PC-9 (cell line): ENCODE measurements around the gene EHD4. TPM values are rescaled to one million over a fixed set of nuclear protein-coding genes. Genes with fewer than 3 reads are reported as not detected.

Experiments
- BruUV-seq: library from RNA; stranded (reverse); fragments of 400-500 nt; replicated peaks from 2 replicates; lab custom pipeline; 2021; lab: Mats Ljungman, UMichigan
- CTCF ChIA-PET: fragments of 300-600 bp; sonication (Branson Sonifier 250); formaldehyde crosslinking; loops from one replicate; lab custom pipeline; 2022; ENCODE audit warnings: antibody characterized with exemption; lab: Charles Lee
- POLR2A ChIA-PET: fragments of 300-600 bp; sonication (Branson Sonifier 250); formaldehyde crosslinking; loops from one replicate; lab custom pipeline; 2022; ENCODE audit warnings: antibody characterized with exemption; ENCODE audit not compliant: unreplicated experiment; lab: Charles Lee
- DNase-seq, 2 experiments: peaks; one replicate each; pipeline versions ENCODE4 v3.0.0 to v3.0.0-alpha.2; 2015 to 2022; ENCODE audit warnings: mixed read lengths in 1 of 2
- H2AFZ ChIP-seq: fragments of 200-600 bp; sonication (generic); 2 replicates; pipeline ENCODE4 v1.8.1; 2017; ENCODE audit warnings: antibody characterized with exemption
- H3F3A ChIP-seq: fragments of 200-600 bp; sonication (generic); 2 replicates; pipeline ENCODE4 v1.8.1; 2017; ENCODE audit warnings: antibody characterized with exemption, mild to moderate bottlenecking, low read depth; ENCODE audit not compliant: insufficient read depth
- H3K27ac ChIP-seq: fragments of 200-600 bp; sonication (generic); 2 replicates; pipeline ENCODE4 v1.6.1; 2016; ENCODE audit warnings: mixed run types
- H3K27me3 ChIP-seq: fragments of 200-600 bp; sonication (generic); 2 replicates; pipeline ENCODE4 v1.6.1; 2016; ENCODE audit warnings: low read depth, mixed run types; ENCODE audit not compliant: insufficient read depth
- H3K36me3 ChIP-seq: fragments of 200-600 bp; sonication (generic); 2 replicates; pipeline ENCODE4 v1.6.1; 2016; ENCODE audit warnings: low read depth, mixed run types
- H3K4me1 ChIP-seq: fragments of 200-600 bp; sonication (generic); replicated peaks from 2 replicates; pipeline ENCODE4 v1.6.1; 2016; ENCODE audit warnings: mixed run types; ENCODE audit not compliant: insufficient read depth
- H3K4me2 ChIP-seq: fragments of 200-600 bp; sonication (generic); 2 replicates; pipeline ENCODE4 v1.6.1; 2017; ENCODE audit warnings: mixed run types
- H3K4me3 ChIP-seq: fragments of 200-600 bp; sonication (generic); 2 replicates; pipeline ENCODE4 v1.6.1; 2016; ENCODE audit warnings: mixed run types
- H3K79me2 ChIP-seq: fragments of 200-600 bp; sonication (generic); 2 replicates; pipeline ENCODE4 v1.6.1; 2017; ENCODE audit warnings: low read depth, mixed run types
- H3K9me2 ChIP-seq: fragments of 200-600 bp; sonication (generic); 2 replicates; pipeline ENCODE4 v1.8.1; 2017; ENCODE audit warnings: mild to moderate bottlenecking; ENCODE audit not compliant: insufficient read depth
- H3K9me3 ChIP-seq: fragments of 200-600 bp; sonication (generic); 2 replicates; pipeline ENCODE4 v1.8.1; 2016; ENCODE audit warnings: low read depth; ENCODE audit not compliant: insufficient read depth
- H4K20me1 ChIP-seq: fragments of 200-600 bp; sonication (generic); 2 replicates; pipeline ENCODE4 v1.8.1; 2017; ENCODE audit not compliant: insufficient read depth
- EZH2 ChIP-seq: fragments of 200-600 bp; sonication (generic); IDR thresholded peaks from 2 replicates; pipeline ENCODE4 v1.8.0; 2017; ENCODE audit warnings: antibody characterized with exemption, low read depth
- intact Hi-C: fragments of 100-400 bp; cut with micrococcal nuclease; formaldehyde crosslinking; loops from one replicate; pipeline ENCODE4 v1.10.0; 2022; ENCODE audit not compliant: unreplicated experiment
- total RNA-seq: library from RNA; stranded (reverse); gene quantifications from 2 replicates; pipeline ENCODE4 v1.2.3, GENCODE V29; 2021
- TF ChIP-seq, protein P1 (sequence below): fragments of 200-600 bp; sonication (generic); conservative IDR thresholded peaks from 2 replicates; pipeline ENCODE4 v1.6.1; 2017; ENCODE audit warnings: mixed run types, antibody characterized with exemption, mild to moderate bottlenecking, moderate library complexity

The EHD4 gene
- total RNA-seq, 1 experiment from 2014 or later = 18.1 TPM

DNA sequence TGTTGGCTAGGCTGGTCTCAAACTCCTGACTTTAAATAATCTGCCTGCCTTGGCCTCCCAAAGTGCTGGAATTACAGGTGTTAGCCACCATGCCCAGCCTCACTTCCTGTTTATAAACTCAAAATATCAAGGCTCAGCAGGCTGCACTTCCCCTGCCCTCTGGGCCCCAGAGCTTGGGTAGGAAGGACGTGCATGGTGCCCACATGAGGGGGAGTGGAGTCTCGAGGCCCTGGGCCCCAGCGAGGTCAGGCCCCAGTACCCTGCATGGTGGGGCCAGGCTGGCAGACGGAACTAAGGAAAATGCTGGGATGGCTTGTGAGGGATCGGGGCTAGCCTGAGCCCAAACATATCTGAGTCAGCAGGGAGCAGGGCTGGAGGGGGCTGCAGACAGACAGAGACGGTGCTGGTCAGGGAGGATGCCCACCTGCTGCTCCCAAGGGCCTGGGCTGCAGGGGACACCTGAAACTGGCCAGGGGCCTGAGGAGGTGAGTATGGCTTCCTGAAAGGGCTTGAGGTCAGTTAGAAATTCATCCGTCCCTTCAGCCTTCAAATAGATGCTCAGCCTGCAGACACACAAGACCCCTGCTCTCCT lies 83.6 kb downstream of the EHD4 start:
- Histone ChIP-seq H3K9me2 (no peaks in the 10 kb centered on the region), H2AFZ (no peak overlapping the region), H3K4me1 (no peaks in the 10 kb centered on the region), H3F3A (no peaks in the 10 kb centered on the region), H4K20me1 (no peaks in the 10 kb centered on the region), H3K27me3 (no peaks in the 10 kb centered on the region), H3K9me3 (no peaks in the 10 kb centered on the region), H3K79me2 (no peaks in the 10 kb centered on the region), H3K36me3 (no peaks in the 10 kb centered on the region), H3K4me2 (no peak overlapping the region), H3K27ac (no peak overlapping the region), H3K4me3 (no peak overlapping the region)
- no peak for DNase-seq
- intact Hi-C loops = no loop called here
- CTCF ChIA-PET = no interaction called here
- TF ChIP-seq EZH2 = no peak
- TF ChIP-seq, protein P1, sequence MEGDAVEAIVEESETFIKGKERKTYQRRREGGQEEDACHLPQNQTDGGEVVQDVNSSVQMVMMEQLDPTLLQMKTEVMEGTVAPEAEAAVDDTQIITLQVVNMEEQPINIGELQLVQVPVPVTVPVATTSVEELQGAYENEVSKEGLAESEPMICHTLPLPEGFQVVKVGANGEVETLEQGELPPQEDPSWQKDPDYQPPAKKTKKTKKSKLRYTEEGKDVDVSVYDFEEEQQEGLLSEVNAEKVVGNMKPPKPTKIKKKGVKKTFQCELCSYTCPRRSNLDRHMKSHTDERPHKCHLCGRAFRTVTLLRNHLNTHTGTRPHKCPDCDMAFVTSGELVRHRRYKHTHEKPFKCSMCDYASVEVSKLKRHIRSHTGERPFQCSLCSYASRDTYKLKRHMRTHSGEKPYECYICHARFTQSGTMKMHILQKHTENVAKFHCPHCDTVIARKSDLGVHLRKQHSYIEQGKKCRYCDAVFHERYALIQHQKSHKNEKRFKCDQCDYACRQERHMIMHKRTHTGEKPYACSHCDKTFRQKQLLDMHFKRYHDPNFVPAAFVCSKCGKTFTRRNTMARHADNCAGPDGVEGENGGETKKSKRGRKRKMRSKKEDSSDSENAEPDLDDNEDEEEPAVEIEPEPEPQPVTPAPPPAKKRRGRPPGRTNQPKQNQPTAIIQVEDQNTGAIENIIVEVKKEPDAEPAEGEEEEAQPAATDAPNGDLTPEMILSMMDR = no peak
- POLR2A ChIA-PET = no interaction called here
- no TSS peak for BruUV-seq

DNA sequence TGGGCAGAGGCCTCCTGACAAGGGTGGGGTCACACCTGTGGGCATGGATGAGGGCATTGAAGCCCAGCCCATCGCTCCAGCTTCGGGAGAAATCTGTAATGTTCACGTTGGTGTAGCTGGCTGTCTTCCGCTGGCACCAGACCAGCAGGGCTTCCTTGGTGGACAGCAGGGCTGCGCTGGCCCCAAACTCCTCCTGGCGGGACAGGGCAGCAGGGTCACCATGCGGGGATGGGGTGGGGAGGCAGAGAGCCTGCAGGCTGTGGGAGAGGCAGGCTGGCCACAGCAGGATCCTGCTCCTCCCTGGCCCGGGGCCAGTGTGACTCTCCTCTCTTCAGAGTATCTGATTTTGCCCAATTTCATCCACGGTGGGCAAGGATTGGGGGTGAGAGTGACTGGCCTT lies 84.5 kb downstream of the EHD4 start:
- Histone ChIP-seq H3K9me3 (no peaks in the 10 kb centered on the region), H3F3A (no peaks in the 10 kb centered on the region), H2AFZ (no peak overlapping the region), H3K27ac (no peak overlapping the region), H3K27me3 (no peaks in the 10 kb centered on the region), H3K79me2 (no peaks in the 10 kb centered on the region), H3K36me3 (no peaks in the 10 kb centered on the region), H3K4me1 (no peaks in the 10 kb centered on the region), H3K4me3 (no peak overlapping the region), H3K9me2 (no peaks in the 10 kb centered on the region), H3K4me2 (no peak overlapping the region), H4K20me1 (no peaks in the 10 kb centered on the region)
- BruUV-seq = no TSS peak
- no peak for TF ChIP-seq EZH2
- TF ChIP-seq, protein P1 = no peak
- no peak for DNase-seq
- intact Hi-C loops = no loop called here
- CTCF ChIA-PET = no interaction called here
- POLR2A ChIA-PET = no interaction called here

DNA sequence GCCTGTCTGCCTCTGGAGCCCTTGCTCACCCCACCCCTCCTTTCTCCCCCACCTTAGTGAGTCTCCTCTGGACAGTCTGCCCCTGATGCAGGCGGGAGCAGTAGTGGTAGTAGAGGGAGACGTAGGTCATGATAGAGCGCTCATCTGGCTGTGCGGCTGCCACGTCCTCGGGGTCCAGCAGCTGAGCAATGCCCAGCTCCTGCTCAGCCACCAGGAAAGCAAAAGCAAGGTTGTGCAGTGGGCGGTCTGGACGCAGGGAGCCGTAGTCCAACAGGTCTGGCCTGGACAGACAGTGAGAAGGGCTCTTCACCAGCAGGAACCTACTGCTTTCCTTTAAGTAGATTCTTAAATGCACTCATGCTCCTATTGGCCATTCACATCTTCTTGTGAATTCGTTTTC lies 85.2 kb downstream of the EHD4 start:
- Histone ChIP-seq H3K27me3 (no peaks in the 10 kb centered on the region), H3K4me3 (no peak overlapping the region), H3K36me3 (no peaks in the 10 kb centered on the region), H3K4me2 (no peak overlapping the region), H4K20me1 (no peaks in the 10 kb centered on the region), H3K79me2 (no peaks in the 10 kb centered on the region), H3K9me3 (no peaks in the 10 kb centered on the region), H3K27ac (no peak overlapping the region), H3K9me2 (no peaks in the 10 kb centered on the region), H3F3A (no peaks in the 10 kb centered on the region), H2AFZ (no peak overlapping the region), H3K4me1 (no peaks in the 10 kb centered on the region)
- TF ChIP-seq, protein P1 = no peak
- no peak for TF ChIP-seq EZH2
- no peak for DNase-seq
- intact Hi-C loops = no loop called here
- ChIA-PET POLR2A (no interaction called here), CTCF (interaction anchor here (0.6 kb wide), 1 partner anchor 128 kb away, joined by 6 read pairs; no protein-coding TSS in a partner anchor)
- BruUV-seq = no TSS peak
